Nephron (organoid): ENCODE results near the gene SPACA6.
A peak's percentile ranks its signal among the peaks of the same experiment; 100 is the strongest.
"Not testable (repeated sequence)": the region's sequence is repeated elsewhere in the genome, so short reads cannot be mapped to it uniquely, and the experiment has no call there.

Source experiments
- H3K27ac Mint-ChIP-seq, 3 experiments: 2 replicates each; pipeline ENCODE4 v1.8.0; 2020; ENCODE audit warnings: mixed read lengths in 3 of 3, mild to moderate bottlenecking in 2 of 3, moderate library complexity in 1 of 3
- H3K27me3 Mint-ChIP-seq: 2 replicates; pipeline ENCODE4 v1.8.0; 2021; ENCODE audit warnings: low read depth, mild to moderate bottlenecking, moderate library complexity, mixed read lengths
- H3K36me3 Mint-ChIP-seq: 2 replicates; pipeline ENCODE4 v1.8.0; 2020; ENCODE audit warnings: low read depth, mixed read lengths
- H3K4me1 Mint-ChIP-seq: 2 replicates; pipeline ENCODE4 v1.8.0; 2020; ENCODE audit warnings: mixed read lengths
- H3K4me3 Mint-ChIP-seq, 3 experiments: 2 replicates each; pipeline ENCODE4 v1.8.0; 2020; ENCODE audit warnings: mild to moderate bottlenecking in 3 of 3, mixed read lengths in 3 of 3, moderate library complexity in 2 of 3
- H3K9me3 Mint-ChIP-seq: 2 replicates; pipeline ENCODE4 v1.8.0; 2020; ENCODE audit warnings: mixed read lengths
- TF ChIP-seq, protein P1 (sequence below), 3 experiments: fragments of 200-600 bp; sonication (generic); IDR thresholded peaks; one replicate each; pipeline ENCODE4 v1.5.0; 2021; ENCODE audit warnings: antibody characterized with exemption in 3 of 3; ENCODE audit not compliant: unreplicated experiment in 3 of 3

SPACA6 gene

DNA sequence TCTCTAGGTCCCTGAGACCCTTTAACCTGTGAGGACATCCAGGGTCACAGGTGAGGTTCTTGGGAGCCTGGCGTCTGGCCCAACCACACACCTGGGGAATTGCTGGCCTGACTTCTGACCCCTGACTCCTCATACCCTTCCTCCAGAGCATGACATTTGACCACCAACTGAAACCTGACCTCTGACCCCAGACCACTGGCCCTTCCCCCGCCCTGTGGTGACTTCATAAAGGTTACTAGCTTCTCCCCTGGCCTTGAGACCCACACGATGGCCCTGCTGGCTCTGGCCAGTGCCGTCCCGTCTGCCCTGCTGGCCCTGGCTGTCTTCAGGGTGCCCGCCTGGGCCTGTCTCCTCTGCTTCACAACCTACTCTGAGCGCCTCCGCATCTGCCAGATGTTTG, at the start of gene SPACA6:
TSS of gene SPACA6 (plus strand) at position 71 of the 400 bp plus-strand sequence. CDS start at position 268, 197 bp downstream.
- TF ChIP-seq, protein P1, sequence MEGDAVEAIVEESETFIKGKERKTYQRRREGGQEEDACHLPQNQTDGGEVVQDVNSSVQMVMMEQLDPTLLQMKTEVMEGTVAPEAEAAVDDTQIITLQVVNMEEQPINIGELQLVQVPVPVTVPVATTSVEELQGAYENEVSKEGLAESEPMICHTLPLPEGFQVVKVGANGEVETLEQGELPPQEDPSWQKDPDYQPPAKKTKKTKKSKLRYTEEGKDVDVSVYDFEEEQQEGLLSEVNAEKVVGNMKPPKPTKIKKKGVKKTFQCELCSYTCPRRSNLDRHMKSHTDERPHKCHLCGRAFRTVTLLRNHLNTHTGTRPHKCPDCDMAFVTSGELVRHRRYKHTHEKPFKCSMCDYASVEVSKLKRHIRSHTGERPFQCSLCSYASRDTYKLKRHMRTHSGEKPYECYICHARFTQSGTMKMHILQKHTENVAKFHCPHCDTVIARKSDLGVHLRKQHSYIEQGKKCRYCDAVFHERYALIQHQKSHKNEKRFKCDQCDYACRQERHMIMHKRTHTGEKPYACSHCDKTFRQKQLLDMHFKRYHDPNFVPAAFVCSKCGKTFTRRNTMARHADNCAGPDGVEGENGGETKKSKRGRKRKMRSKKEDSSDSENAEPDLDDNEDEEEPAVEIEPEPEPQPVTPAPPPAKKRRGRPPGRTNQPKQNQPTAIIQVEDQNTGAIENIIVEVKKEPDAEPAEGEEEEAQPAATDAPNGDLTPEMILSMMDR (IDR thresholded peaks at IDR 0.05; ENCODE audit: unreplicated experiment in 3 of 3) = no peak
- Mint-ChIP-seq H3K27ac (peak within 1 kb of the TSS; percentile 92 to 100 (median 98)), H3K36me3 (peaks cover 66% of the 10 kb centered on the region)

GRCh38 chr19:51644636-51645271, 48.4 kb upstream of the SPACA6 start:
- no peak overlapping the region for H3K27ac Mint-ChIP-seq
- H3K4me3 Mint-ChIP-seq = no peak overlapping the region
- H3K9me3 Mint-ChIP-seq = no peaks in the 10 kb centered on the region

More for the DNA sequence above, at the start of gene SPACA6:
- H3K4me3 Mint-ChIP-seq = peak within 1 kb of the TSS; percentile 94 to 97 (median 95)
- H3K9me3 Mint-ChIP-seq = no peaks in the 10 kb centered on the region
- H3K27me3 Mint-ChIP-seq = no peaks in the 10 kb centered on the region
- peaks cover 43% of the 10 kb centered on the region for H3K4me1 Mint-ChIP-seq

DNA sequence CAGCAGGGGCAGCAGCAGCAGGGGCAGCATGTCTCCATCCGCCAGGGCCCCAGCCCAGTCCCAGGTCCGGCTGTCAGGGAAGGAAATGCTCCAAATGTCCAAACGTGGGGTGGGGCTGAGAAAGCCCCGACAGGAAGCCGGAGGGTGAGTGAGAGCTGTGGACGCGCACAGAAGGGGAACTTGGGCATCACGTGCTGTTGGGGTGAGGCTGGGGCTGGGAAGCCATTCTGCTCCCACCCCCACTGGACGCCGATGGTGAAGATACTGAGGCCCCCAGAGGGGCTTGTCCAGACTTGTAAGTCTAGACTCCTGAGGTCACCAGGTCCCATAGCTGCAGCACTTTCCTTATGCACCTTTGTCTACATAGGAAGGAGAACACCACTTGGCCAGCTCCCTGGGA, 46.4 kb upstream of the SPACA6 start, which contains the start of gene SIGLEC14:
TSS of gene SIGLEC14 (minus strand) at position 96 of the 400 bp plus-strand sequence. CDS start at position 30, 66 bp downstream.
- not testable (repeated sequence) for H3K36me3 Mint-ChIP-seq, H3K4me1 Mint-ChIP-seq, H3K9me3 Mint-ChIP-seq, H3K4me3 Mint-ChIP-seq, H3K27ac Mint-ChIP-seq
- peaks cover 27% of the 10 kb centered on the region for H3K27me3 Mint-ChIP-seq

More at GRCh38 chr19:51644636-51645271, 48.4 kb upstream of the SPACA6 start:
- Mint-ChIP-seq H3K36me3 (no peaks in the 10 kb centered on the region), H3K27me3 (peaks cover 27% of the 10 kb centered on the region), H3K4me1 (no peaks in the 10 kb centered on the region)
- TF ChIP-seq, protein P1 (IDR thresholded peaks at IDR 0.05; ENCODE audit: unreplicated experiment in 3 of 3) = no peak

- TF ChIP-seq, protein P1 (IDR thresholded peaks at IDR 0.05; ENCODE audit: unreplicated experiment in 3 of 3) = no peak
- Mint-ChIP-seq H3K4me1 (no peaks in the 10 kb centered on the region), H3K27me3 (peaks cover 25% of the 10 kb centered on the region), H3K27ac (no peak overlapping the region), H3K36me3 (no peaks in the 10 kb centered on the region), H3K9me3 (peaks cover 3% of the 10 kb centered on the region), H3K4me3 (no peak overlapping the region)
Measured at GRCh38 chr19:51647318-51647717, 45.8 kb upstream of the SPACA6 start.

DNA sequence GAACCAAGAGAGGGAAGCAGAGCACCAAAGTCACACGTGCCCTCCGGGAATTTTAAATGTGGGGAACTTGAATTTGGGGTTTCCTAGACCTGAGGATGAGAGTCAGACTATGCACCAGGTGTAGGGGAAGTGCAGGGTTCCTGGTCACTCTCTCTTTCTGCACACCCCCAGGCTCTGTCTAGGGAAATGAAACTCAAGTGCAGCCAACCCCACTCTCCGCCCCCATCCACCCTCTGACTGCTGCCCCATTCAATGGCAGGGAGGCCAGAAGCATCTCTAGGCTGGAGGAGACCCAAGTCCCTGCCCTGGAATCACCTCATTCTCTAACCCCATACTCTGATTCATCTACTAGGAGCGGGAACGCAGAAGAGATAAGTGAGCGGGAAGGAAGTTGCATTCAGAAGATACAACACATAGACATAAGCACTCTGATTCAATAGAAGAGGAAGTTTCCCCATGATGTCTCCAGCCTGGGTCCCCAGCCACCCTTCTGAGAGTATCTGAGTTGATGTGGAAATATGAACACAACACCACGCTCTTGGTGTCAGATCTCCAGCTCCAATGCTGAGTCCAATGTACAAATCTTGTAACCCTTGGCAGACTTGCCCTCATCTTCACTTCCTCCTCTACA, 41.8 kb upstream of the SPACA6 start:
- H3K9me3 Mint-ChIP-seq = peaks cover 3% of the 10 kb centered on the region
- TF ChIP-seq, protein P1 (IDR thresholded peaks at IDR 0.05; ENCODE audit: unreplicated experiment in 3 of 3) = no peak
- peaks cover 24% of the 10 kb centered on the region for H3K27me3 Mint-ChIP-seq
- H3K36me3 Mint-ChIP-seq = no peaks in the 10 kb centered on the region
- no peak overlapping the region for H3K4me3 Mint-ChIP-seq
- H3K27ac Mint-ChIP-seq = no peak overlapping the region
- no peaks in the 10 kb centered on the region for H3K4me1 Mint-ChIP-seq

DNA sequence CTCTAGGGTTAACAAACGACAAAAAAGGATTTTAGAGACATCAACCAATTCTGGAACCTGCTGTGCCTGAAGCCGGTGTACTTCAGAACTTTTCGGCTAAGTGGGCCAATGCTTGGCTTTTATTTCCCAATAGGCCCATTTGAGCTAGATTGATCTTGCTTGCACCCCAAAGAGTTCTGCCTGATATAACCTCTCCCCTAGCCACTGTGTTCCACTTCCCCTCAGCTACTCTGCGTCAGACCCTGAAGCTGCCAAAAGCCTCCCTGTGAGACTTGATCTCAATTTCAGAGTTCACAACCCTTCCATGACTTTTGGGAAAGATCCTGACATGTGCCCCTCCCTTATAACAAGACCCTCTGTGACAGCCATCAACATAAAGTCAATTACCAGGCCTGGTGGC, 40.9 kb upstream of the SPACA6 start:
- H3K4me1 Mint-ChIP-seq = peaks cover 4% of the 10 kb centered on the region
- H3K4me3 Mint-ChIP-seq = no peak overlapping the region
- H3K36me3 Mint-ChIP-seq = no peaks in the 10 kb centered on the region
- TF ChIP-seq, protein P1 (IDR thresholded peaks at IDR 0.05; ENCODE audit: unreplicated experiment in 3 of 3) = no peak
- peaks cover 24% of the 10 kb centered on the region for H3K27me3 Mint-ChIP-seq
- H3K9me3 Mint-ChIP-seq = peaks cover 5% of the 10 kb centered on the region
- no peak overlapping the region for H3K27ac Mint-ChIP-seq
